ENCODE data around the gene NPBWR2. TPM values are rescaled to one million over a fixed set of nuclear protein-coding genes. Genes with fewer than 3 reads are reported as not detected.
A peak's percentile ranks its signal among the peaks of the same experiment; 100 is the strongest.

Gene NPBWR2
- total RNA-seq, 1 experiment from 2014 or later: not detected

DNA sequence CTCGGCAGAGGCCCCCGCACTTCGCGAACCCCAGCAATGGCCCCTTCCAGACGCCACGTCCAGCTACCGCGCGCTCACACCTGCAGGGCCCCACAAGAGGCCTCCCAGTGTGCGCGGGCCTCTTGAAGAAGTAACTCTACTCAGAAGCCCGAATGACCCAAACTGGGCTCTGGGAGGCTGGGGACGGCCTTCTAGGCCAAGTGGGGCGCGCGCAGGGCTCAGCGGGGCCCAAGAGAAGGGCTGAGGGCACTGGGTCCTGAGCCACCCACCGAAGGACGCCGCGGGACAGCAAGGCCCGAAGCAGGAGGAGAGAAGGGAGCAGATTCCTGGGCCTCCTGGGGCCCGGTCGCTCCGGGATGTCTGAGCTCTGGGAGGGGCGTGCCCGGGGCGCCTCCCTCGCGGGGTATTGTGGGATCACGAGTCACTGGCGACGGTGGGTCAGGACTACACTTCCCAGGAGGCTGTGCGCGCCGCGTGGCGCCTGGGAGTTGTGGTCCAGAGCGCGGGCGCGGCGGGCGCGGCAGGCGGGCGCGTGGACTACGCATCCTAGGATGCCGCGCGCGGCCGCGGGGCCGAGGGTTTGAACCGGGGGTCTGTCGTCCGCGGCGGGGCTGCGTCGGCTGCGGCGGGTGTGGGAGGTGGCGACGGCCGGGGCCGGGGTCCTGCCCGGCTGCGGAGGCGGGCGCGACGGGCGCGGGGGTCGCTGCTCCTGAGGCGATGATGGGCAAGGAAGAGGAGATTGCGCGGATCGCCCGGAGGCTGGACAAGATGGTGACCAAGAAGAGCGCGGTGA, 44.6 kb downstream of the NPBWR2 start, which contains the start of gene TCEA2 (continued):
- TF ChIP-seq CBFB (CRISPR knock-in tag; IDR thresholded peaks at IDR 0.05; ENCODE audit: low read depth) (no peak), ELF4 (CRISPR knock-in tag; IDR thresholded peaks at IDR 0.05; ENCODE audit: low read depth) (no peak), ZNF416 (CRISPR knock-in tag; IDR thresholded peaks at IDR 0.05) (no peak), NR3C1 (CRISPR knock-in tag; conservative IDR thresholded peaks at IDR 0.05; ENCODE audit: low read depth) (no peak), ZNF423 (CRISPR knock-in tag; IDR thresholded peaks at IDR 0.05) (peak; percentile 81), ATF1 (CRISPR knock-in tag; IDR thresholded peaks at IDR 0.05) (no peak), GTF2I (CRISPR knock-in tag; conservative IDR thresholded peaks at IDR 0.05) (no peak), SOX15 (CRISPR knock-in tag; IDR thresholded peaks at IDR 0.05) (no peak), TEAD1 (CRISPR knock-in tag; IDR thresholded peaks at IDR 0.05) (peak; percentile 38; the same call in 1 of the 2 replicates), ZNF671 (CRISPR knock-in tag; IDR thresholded peaks at IDR 0.05) (no peak), KAT7 (CRISPR knock-in tag; IDR thresholded peaks at IDR 0.05; ENCODE audit: borderline replicate concordance) (no peak), MYBL2 (CRISPR knock-in tag; IDR thresholded peaks at IDR 0.05) (no peak), FOXK1 (CRISPR knock-in tag; IDR thresholded peaks at IDR 0.05) (peak; percentile 70; the same call in 1 of the 2 replicates), ZNF121 (CRISPR knock-in tag; IDR thresholded peaks at IDR 0.05) (no peak), GABPB1 (CRISPR knock-in tag; IDR thresholded peaks at IDR 0.05) (peak; percentile 63), ZNF317 (CRISPR knock-in tag; IDR thresholded peaks at IDR 0.05; ENCODE audit: borderline replicate concordance, low read depth) (no peak), SP1 (CRISPR knock-in tag; conservative IDR thresholded peaks at IDR 0.05) (peak; percentile 89), OVOL2 (CRISPR knock-in tag; IDR thresholded peaks at IDR 0.05; ENCODE audit: borderline replicate concordance) (no peak)
- TF ChIP-seq, protein P1, sequence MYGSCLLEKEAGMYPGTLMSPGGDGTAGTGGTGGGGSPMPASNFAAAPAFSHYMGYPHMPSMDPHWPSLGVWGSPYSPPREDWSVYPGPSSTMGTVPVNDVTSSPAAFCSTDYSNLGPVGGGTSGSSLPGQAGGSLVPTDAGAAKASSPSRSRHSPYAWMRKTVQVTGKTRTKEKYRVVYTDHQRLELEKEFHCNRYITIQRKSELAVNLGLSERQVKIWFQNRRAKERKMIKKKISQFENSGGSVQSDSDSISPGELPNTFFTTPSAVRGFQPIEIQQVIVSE (CRISPR knock-in tag; IDR thresholded peaks at IDR 0.05; ENCODE audit: borderline replicate concordance): no peak
- TF ChIP-seq, protein P2, sequence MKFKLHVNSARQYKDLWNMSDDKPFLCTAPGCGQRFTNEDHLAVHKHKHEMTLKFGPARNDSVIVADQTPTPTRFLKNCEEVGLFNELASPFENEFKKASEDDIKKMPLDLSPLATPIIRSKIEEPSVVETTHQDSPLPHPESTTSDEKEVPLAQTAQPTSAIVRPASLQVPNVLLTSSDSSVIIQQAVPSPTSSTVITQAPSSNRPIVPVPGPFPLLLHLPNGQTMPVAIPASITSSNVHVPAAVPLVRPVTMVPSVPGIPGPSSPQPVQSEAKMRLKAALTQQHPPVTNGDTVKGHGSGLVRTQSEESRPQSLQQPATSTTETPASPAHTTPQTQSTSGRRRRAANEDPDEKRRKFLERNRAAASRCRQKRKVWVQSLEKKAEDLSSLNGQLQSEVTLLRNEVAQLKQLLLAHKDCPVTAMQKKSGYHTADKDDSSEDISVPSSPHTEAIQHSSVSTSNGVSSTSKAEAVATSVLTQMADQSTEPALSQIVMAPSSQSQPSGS (CRISPR knock-in tag; IDR thresholded peaks at IDR 0.05; ENCODE audit: borderline replicate concordance, low read depth): no peak
- TF ChIP-seq, protein P3, sequence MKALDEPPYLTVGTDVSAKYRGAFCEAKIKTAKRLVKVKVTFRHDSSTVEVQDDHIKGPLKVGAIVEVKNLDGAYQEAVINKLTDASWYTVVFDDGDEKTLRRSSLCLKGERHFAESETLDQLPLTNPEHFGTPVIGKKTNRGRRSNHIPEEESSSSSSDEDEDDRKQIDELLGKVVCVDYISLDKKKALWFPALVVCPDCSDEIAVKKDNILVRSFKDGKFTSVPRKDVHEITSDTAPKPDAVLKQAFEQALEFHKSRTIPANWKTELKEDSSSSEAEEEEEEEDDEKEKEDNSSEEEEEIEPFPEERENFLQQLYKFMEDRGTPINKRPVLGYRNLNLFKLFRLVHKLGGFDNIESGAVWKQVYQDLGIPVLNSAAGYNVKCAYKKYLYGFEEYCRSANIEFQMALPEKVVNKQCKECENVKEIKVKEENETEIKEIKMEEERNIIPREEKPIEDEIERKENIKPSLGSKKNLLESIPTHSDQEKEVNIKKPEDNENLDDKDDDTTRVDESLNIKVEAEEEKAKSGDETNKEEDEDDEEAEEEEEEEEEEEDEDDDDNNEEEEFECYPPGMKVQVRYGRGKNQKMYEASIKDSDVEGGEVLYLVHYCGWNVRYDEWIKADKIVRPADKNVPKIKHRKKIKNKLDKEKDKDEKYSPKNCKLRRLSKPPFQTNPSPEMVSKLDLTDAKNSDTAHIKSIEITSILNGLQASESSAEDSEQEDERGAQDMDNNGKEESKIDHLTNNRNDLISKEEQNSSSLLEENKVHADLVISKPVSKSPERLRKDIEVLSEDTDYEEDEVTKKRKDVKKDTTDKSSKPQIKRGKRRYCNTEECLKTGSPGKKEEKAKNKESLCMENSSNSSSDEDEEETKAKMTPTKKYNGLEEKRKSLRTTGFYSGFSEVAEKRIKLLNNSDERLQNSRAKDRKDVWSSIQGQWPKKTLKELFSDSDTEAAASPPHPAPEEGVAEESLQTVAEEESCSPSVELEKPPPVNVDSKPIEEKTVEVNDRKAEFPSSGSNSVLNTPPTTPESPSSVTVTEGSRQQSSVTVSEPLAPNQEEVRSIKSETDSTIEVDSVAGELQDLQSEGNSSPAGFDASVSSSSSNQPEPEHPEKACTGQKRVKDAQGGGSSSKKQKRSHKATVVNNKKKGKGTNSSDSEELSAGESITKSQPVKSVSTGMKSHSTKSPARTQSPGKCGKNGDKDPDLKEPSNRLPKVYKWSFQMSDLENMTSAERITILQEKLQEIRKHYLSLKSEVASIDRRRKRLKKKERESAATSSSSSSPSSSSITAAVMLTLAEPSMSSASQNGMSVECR (CRISPR knock-in tag; IDR thresholded peaks at IDR 0.05; ENCODE audit: borderline replicate concordance): no peak; the same call in 1 of the 2 replicates
- TF ChIP-seq, protein P4, sequence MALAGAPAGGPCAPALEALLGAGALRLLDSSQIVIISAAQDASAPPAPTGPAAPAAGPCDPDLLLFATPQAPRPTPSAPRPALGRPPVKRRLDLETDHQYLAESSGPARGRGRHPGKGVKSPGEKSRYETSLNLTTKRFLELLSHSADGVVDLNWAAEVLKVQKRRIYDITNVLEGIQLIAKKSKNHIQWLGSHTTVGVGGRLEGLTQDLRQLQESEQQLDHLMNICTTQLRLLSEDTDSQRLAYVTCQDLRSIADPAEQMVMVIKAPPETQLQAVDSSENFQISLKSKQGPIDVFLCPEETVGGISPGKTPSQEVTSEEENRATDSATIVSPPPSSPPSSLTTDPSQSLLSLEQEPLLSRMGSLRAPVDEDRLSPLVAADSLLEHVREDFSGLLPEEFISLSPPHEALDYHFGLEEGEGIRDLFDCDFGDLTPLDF (CRISPR knock-in tag; IDR thresholded peaks at IDR 0.05): no peak
- TF ChIP-seq, protein P5, sequence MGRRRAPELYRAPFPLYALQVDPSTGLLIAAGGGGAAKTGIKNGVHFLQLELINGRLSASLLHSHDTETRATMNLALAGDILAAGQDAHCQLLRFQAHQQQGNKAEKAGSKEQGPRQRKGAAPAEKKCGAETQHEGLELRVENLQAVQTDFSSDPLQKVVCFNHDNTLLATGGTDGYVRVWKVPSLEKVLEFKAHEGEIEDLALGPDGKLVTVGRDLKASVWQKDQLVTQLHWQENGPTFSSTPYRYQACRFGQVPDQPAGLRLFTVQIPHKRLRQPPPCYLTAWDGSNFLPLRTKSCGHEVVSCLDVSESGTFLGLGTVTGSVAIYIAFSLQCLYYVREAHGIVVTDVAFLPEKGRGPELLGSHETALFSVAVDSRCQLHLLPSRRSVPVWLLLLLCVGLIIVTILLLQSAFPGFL (CRISPR knock-in tag; IDR thresholded peaks at IDR 0.05; ENCODE audit: borderline replicate concordance): no peak; the same call in 1 of the 2 replicates
- TF ChIP-seq, protein P6, sequence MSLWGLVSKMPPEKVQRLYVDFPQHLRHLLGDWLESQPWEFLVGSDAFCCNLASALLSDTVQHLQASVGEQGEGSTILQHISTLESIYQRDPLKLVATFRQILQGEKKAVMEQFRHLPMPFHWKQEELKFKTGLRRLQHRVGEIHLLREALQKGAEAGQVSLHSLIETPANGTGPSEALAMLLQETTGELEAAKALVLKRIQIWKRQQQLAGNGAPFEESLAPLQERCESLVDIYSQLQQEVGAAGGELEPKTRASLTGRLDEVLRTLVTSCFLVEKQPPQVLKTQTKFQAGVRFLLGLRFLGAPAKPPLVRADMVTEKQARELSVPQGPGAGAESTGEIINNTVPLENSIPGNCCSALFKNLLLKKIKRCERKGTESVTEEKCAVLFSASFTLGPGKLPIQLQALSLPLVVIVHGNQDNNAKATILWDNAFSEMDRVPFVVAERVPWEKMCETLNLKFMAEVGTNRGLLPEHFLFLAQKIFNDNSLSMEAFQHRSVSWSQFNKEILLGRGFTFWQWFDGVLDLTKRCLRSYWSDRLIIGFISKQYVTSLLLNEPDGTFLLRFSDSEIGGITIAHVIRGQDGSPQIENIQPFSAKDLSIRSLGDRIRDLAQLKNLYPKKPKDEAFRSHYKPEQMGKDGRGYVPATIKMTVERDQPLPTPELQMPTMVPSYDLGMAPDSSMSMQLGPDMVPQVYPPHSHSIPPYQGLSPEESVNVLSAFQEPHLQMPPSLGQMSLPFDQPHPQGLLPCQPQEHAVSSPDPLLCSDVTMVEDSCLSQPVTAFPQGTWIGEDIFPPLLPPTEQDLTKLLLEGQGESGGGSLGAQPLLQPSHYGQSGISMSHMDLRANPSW (CRISPR knock-in tag; conservative IDR thresholded peaks at IDR 0.05; ENCODE audit: low read depth): no peak
- TF ChIP-seq, protein P7, sequence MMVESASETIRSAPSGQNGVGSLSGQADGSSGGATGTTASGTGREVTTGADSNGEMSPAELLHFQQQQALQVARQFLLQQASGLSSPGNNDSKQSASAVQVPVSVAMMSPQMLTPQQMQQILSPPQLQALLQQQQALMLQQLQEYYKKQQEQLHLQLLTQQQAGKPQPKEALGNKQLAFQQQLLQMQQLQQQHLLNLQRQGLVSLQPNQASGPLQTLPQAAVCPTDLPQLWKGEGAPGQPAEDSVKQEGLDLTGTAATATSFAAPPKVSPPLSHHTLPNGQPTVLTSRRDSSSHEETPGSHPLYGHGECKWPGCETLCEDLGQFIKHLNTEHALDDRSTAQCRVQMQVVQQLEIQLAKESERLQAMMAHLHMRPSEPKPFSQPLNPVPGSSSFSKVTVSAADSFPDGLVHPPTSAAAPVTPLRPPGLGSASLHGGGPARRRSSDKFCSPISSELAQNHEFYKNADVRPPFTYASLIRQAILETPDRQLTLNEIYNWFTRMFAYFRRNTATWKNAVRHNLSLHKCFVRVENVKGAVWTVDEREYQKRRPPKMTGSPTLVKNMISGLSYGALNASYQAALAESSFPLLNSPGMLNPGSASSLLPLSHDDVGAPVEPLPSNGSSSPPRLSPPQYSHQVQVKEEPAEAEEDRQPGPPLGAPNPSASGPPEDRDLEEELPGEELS (CRISPR knock-in tag; IDR thresholded peaks at IDR 0.05): no peak

Measured in WTC11 (cell line).